ENCODE results near the gene SPDYE2.
"Not testable (repeated sequence)": the region's sequence is repeated elsewhere in the genome, so short reads cannot be mapped to it uniquely, and the experiment has no call there.

- TF ChIP-seq CTCF (IDR thresholded peaks at IDR 0.05; ENCODE audit: poor library complexity); EZH2 (IDR thresholded peaks at IDR 0.05; ENCODE audit: borderline replicate concordance); EZH2phosphoT487 (IDR thresholded peaks at IDR 0.05; ENCODE audit: low read depth, severe bottlenecking, unreplicated experiment): not testable (repeated sequence)
Measured at GRCh38 chr7:102543596-102543995, 7.4 kb upstream of the SPDYE2 start, which contains the start of gene UPK3BL2.

Measured in hepatocyte (in vitro differentiated cells).